NCI-H748 treated with DMSO at 0.1 percent for 48 hours (cell line): ENCODE measurements around the gene MRPS31.

Source experiments
- DNase-seq: peaks from one replicate; lab custom pipeline; 2025; lab: John Stamatoyannopoulos, UW

Gene MRPS31

DNA sequence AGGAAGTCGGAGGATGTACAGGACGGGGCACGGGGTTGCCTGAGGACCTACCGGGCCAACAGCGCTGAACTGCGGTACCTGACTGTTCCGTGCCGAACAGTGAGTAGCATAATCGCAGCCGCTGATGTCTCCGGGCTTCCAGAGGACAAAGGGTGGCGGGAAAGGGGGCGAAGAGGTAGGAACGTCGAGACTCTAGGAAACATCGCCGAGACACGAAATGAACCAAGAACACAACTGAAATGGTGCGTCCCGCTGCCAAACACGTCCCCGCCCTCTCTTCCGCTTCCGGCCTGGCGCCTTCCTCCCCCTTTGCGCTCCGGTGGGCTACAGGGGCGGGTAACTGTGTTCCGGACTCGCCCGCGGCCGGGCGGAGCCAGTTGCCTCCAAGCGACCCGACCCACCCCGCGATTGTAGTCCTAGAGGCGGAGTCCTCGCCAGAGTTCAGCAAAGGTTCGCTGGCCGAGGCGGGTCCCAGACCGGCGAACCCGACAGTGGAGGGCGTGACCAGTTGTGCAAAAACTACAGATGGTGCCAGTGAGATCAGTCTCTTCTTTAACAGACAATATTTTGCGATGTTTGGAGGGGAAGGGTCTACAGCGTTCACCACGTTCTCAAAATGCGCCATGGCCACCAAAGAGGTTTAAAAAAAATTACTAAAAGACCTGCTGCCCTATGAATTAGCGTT, at the start of gene MRPS31:
Gene MRPS31 (minus strand): TSS at position 257 of the 685 bp plus-strand sequence. CDS start 54 bp downstream, at position 203.
- DNase-seq, result peak; percentile 79

DNA sequence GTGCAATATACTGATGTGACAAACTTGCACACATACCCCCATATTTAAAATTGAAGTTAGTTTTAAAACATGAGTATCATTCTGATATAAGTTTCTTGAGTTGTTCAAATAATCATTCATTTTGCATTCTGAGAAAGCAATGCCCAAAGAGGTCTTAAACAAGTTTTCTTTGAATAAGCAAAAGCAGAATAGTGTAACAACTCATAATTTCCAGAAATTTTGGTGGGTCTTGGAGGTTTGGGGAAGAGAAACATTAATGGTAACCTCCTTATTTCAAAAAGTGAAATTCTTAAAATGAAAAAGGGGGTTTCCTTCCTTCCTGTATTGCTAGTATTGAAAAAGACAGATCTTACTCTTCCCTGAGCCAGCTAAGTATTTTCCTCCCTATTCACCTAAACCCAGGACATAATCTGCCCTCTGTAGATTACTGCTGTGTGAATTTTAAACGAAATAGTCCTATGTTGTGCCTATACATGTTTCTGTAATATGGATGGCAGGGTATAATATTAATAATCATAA, 48.9 kb upstream of the MRPS31 start:
- no peak for DNase-seq

DNA sequence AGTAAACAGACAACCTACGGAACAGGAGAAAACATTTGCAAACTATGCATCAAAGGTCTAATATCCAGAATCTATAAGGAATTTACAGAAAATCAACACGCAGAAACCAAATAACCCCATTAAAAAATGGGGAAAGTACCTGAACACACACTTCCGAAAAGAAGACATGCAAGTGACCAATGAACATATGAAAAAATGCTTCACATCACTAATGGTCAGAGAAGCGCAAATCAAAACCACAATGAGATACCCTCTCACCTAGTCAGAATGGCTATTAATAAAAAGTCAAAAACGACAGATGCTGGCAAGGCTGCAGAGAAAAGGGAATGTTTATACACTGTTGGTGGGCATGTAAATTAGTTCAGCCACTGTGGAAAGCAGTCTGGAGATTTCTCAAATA, 47.9 kb upstream of the MRPS31 start:
- DNase-seq, result no peak

DNA sequence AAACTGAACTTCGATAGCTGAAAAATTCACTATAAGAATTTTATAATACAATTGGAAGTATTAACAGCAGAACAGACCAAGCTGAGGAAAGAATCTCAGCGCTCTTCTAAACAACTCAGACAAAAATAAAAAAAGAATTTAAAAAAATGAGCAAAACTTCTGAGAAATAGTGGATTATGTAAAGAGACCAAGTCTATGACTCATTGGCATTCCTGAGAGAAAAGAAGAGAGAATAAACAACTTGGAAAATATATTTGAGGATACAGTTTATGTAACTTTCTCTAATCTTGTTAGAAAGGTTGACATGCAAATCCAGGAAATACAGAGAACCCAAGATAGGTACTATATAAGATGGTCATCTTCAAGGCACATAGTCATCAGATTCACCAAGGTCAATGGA, 43.8 kb upstream of the MRPS31 start:
- DNase-seq, result no peak

DNA sequence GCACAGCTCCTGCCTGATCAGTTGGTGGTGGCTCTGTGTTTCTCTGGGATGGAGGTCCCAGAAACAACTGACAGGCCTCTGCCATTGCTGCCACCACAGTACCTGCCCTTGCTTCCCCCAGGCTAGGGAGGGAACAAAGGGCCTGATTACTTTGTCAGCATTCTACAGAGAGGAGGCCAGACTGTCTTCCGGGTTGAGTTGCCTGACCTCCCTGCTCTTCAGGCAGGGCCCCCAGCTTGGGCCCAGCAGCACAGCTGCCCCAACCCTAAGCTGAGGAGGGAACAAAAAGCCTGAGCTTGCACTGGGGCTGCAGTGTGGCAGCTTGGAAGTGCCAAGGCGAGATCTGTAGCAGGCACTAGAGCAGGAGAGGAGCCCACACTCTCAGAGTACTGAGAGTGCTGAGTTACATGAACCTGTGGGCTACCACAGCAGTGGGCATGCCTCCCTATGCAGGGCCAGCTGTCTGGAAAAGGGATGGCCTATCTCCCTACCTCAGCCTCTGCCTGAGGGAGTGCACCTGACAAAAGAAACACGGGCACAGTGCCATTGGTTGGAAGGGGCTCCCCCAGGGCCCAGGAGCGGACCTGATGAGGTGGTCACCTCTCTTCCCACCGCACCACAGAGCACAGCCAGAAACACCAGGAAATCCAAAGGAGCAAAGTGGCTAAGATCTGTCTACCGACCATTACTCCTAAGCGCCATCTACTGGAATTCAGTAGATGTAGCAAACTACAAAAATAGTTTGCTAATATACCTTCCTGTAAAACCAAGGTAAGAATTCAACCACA, 42.9 kb upstream of the MRPS31 start:
- peak; percentile 41 for DNase-seq

DNA sequence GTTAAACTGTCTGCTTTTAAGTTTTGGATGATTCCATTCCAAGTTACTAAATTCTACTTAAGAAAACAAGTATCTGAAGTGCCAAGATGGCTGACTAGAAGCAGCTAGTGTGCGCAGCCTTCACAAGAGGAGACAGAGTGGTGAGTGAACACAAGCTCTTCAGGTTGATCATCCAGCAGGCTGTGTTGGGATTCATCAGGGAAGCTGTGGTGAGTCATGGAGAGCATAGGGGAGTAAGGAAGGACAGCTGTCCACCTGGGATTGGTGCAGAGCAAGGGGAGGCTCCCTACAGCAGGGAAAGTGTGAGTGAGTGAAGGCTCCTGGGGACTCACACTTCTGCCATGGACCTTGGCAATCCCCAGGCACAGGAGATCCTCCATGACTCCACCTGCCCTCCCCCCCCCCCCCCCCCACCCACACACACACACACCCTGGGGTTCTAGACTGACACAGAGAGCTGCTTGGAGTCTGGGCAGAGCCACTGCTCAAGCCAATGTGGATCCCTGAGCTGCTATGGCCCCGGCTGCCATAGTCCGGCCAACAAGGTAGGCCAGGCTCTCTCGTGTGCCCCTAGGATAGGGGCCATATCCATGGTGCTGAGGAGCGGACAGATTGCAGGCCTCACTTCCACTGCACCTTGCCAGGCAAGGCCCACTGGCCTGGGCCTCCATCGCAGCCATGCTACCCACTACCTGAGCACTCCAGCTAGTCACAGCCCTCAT, 41.9 kb upstream of the MRPS31 start:
- no peak for DNase-seq

DNA sequence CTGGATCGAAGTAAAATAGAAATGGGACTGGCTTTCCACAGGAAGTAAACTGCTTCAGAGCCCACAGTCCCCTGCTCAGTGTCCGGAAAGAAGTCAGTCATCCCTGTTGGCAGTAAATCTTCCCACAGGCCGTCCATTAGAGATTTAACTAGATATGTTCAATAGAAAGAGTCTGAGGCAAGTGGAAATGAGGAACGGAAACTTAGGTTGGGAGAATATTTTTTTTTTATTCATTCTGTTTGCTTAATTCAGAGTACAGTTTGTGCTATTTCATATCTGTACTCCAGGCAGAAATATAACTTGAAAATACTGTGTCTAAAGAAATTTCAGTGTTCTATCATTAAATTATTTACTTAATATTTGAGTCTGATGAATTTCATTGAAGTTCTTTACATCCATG, 41.1 kb upstream of the MRPS31 start:
- DNase-seq, result no peak

DNA sequence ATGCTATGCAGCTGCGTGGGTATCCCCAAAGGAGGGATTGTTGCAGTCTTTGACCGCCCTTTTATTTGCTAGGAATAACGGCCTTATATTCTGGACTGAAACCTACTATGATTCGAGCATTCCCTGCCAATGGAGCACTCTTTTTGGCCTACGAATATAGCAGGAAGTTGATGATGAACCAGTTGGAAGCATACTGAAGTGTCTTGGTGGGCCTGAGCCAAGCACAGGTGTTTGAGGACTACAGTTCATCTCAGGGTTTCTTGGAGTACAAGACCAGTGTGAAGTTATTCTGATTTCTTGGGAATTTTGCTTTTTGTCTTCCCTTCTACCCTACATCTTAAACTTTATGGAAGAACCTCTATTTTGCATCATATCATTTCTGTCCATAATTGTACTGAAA, 38.5 kb upstream of the MRPS31 start:
- DNase-seq, result no peak

DNA sequence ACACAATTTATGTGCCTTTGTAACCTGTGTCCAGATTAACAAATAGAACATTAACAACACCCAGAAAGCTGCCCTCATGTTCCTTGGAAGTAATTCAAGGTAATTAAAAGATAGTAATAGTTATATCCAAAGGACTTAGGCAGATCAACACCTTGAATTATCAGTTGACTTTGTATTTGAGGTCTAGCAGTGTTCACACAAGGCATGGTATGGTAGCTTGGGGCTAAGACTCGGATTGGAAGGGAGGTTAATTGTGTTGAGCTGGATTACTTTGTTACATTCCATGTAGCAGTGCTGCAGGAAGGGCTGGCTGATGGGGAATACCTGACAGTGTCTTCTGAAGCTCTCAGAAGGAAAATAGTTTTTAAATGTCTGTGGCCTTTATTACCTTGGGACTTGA, 35.3 kb upstream of the MRPS31 start:
- DNase-seq, result no peak

DNA sequence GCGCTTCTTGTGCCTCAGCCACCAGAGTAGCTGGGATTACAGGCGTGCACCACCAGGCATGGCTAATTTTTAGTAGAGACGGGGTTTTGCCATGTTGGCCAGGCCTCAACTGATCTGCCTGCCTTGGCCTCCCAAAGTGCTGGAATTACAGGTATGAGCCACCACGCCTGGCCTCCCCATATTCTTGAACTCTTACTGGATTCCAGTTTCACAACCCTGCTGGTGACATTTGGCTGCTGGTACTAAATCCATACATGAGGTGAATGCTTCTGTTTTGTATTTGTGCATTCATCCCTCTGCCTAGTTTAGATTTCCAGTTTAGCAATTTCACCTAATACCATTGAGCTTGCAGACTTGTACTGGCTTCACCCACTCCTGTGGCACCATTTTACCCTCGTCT, 32.3 kb upstream of the MRPS31 start:
- no peak for DNase-seq

DNA sequence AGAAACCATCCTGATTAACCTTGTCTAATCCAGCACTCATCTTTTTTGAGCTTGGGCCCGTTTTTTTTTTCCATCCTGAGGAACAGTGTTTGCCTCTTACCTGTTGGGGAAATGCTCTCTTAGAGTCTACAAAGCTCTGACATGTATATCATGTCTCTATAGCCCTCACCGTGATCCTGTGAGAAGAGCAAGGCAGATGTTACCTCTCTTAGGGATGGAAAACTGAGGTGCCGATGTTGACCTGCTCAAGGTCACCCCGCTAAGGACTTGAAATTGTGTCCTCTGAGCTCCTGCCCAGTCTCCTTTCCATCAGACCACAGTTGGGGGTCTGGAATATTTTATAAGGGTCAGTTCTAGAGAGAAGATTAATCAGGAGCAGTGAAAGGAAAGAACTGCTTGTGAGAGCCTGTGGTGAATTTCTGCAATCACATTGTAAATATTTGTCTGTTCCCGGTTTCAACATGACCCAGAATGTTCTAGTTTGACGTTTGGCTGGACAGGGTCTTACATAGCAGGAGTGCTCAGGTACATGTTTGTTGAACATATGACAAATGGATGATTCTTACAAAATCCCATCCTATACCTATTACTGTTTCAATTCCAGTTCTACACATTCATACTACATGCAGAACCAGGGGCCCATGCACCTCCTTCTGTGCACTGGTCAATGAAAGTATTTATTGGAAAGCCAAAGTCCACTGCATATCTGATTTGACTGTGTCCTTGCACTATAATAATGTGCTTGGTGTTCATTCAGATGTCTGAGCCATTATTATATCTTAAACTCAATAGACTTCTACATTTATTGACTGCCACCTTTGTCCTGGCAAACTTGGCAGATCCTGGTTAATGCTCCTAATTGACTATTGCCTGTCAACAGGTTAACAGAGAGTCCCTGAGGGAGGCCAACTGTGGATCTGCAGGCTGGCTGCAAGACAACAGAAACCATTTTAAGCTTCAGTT, 30.5 kb upstream of the MRPS31 start:
- DNase-seq, result no peak

DNA sequence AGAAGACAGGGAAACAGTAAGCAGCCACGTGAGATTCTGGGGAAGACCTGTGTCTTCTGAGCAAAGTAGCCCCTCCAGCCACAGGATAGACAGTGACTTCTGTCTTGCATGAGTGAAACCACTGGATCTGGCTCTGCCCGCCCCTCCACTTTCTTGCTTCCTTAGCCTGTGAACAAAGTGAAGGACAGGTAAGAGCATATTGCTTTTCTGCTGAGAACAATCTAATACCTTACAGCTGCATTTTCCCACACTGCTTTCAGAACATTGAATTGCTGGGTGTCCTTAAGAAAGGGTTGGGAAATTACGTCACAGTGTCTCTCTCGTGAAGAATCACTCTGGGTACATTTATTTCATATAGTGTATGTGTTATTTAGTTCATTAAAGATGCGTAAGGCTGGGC, 29.6 kb upstream of the MRPS31 start:
- DNase-seq, result no peak

DNA sequence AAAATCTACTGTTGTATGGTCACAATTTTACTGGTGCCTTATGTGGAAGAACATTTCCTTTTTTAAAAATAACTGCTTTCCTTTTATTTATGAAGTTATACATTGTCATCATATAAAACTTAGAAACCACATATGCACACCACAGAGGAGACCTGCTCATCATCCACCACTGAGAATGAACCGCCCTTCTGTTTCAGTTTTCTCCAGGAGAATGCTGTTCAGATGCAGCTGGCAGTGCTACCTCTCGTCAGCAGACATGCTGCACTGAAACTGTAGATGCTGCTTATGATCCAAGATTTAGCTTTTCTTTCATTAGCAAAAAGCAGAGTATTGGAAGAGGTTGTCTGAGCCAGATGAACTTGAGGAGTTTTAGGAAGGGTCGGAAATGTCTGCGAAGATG, 28.5 kb upstream of the MRPS31 start:
- DNase-seq, result no peak

DNA sequence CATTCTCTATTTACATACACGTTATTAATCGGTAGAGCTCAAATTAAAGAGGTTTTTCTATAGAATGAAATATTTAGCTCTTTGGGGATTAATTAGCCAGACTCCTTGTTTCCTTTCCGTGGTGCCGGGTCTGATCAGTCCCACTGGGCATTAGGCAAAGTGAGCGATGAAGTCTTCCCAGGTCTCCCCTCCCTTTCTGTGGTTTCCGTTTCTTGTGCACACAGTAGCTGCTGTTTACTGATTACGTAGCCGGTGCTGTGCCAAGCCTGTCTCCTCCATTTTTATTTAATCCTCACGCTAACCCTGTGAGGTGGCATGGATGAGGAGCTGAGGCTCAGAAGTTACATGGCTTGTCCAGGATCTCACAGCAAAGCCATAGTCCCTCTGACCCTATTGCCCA, 27.4 kb upstream of the MRPS31 start:
- DNase-seq, result no peak

DNA sequence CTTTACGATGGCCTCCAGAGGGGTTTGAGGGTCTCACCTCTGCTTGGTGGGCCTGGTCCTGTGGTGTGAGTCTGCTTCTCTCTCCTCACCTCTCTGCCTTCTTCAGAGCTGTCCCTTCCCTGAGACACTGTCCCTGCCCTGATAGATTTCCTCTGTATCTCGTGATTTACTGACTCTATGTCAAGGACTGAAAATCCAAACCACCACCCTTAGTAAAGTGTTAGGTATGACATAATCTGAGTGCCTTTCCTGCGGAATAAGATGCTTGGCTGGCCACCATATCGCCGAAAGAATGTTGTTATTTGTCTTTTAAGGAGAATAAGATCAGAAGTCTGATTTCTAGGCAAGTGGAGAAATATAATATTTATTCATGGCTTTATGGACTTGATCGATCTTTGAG, 25.7 kb upstream of the MRPS31 start:
- no peak for DNase-seq

DNA sequence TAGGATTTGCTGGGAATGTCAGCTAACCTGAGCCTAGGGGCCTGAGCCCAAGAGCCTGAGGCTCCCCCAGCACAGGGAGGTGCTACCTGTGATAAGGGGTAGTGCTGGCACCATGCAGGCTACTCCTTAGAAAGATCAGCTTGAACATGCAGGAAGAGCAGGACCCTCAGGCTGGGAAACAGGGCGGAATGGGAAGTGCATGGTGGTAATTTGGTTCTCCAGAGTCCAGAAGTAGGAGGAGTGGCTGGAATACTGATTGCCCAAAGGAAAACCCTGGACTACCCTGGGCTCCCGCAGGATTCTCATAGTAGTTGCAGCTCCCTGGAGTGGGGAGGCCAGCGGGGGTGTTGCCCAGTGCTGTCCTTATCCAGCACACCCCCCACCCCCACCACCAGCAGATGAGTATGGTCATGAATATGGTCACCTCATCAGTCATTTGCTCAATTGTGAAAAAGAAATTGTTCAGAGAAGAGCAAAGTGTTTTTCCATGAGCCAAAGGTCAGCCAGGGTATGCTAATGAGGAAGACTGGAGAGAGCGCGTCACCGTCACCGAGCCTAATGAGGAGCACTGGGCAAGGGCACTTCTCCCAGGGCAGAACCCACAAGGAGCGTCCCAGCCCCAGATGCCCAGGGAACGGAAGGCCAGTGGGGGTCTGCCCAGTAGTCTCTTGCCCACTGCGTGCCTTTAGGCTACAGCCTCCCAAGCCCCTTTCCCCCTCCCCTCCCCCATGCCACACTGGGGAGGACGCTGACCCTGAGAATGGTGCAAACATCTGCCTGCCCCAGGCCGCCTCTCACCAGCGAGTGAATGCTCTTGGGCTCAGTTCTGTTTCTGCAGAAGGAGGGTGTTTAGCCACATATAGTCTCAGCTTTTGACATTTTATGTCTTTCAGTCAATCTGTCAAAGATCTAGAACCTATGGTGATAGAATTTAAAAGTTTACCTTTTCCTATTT, 23.7 kb upstream of the MRPS31 start:
- no peak for DNase-seq

DNA sequence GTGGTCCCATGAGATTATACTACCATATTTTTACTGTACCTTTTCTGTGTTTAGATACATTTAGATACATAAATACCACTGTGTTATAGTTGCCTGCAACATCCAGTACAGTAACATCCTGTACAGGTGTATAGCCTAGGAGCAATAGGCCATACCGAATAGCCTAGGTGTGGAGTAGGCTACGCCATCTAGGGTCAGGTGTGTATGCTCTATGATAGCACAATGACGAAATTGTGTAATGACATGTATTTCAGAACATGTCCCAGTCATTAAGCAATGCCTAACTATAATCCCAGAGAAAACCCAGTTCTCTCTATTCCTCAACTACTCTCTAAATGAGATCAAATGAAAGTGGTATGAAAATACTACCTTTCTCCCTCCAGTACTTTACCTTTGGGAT, 22.3 kb upstream of the MRPS31 start:
- DNase-seq, result no peak

DNA sequence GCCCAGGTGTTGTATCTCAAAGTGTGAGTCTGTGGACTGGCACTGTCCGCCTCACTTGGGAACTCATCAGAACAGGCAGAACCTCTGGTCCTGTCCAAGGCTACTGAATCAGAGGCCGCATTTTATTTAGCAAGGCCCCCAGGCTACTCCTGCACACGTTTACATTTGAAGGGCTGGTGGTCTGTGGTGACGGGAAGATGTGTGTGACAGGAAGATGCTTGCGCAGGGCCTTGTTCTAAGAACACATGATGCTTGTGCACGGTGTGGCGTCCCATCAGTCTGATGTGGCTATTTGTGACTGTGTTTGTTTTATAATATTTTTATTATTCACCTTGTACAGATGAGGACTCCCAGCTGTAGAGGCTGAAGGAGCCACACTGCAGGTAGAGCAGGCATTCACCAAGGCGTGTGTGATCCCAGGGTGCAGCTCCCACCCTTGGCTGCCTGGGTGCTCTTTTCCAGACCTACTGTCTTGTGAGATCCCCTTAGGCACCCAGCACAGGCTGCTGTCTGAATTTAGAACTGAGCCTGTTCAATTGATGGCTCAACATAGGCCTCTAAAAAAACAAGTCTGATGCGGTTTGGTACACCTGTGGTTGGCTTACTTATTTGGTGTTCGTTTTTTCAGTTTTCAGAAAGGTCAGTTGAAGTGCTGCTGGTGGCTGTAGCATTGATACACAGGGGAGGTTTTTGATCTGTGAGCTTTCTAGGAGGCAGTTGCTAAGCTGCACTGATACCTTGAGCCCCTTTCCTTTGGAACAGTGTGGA, 21.5 kb upstream of the MRPS31 start:
- DNase-seq, result no peak

DNA sequence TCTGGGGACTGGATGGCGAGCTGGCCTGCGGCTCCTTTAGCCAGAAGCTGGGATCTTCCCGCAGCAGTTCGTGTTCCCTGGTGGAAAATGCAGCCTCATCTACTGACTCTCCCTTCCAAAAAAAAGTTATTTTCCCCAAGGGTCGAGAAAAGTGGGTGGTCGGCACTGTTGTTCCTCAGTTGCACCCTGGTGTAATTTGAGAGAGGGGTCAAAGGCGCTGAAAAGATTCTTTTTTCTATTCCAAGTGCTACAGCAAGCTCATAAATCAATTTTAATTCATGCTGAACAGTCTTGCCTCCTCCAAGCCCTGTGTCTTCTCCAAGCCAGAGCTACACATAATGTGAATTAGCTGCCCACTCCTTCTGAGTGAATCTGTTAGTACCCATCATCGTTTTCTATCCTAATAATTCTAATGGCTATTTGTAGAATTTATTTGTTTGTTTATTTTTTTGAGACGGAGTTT, 19.2 kb upstream of the MRPS31 start:
- DNase-seq, result no peak
